ENCODE measurements around the gene LBH. TPM values are rescaled to one million over a fixed set of nuclear protein-coding genes. Genes with fewer than 3 reads are reported as not detected.
A peak's percentile ranks its signal among the peaks of the same experiment; 100 is the strongest.

The LBH gene
- total and polyA plus RNA-seq, 10 donors, result 48.7 to 178 (median 116) TPM

- no peak for DNase-seq
- peaks cover 53 to 100% (median 79%) of the 10 kb centered on the region in 6 donors for H3K4me1 ChIP-seq
- WGBS, 5 donors, result 92 to 98% (median 94%) methylated on average over 3 of the region's 3 CpGs
- no peaks in the 10 kb centered on the region for H3K27me3 ChIP-seq (replicated peaks in 1 of 7)
- H3K4me3 ChIP-seq, result no peak overlapping the region
- H3K27ac ChIP-seq, result no peak overlapping the region
- H3K36me3 ChIP-seq, result peaks cover 0 to 91% (median 29%) of the 10 kb centered on the region in 6 donors
- intact Hi-C loops (cut with DNase I; ENCODE audit: low total_unique reads), result loop anchor here (10.0 kb wide), 1 partner anchor 202 kb away; the partner anchor contains the start of gene LCLAT1
- no peak for TF ChIP-seq POLR2AphosphoS5 (IDR thresholded peaks at IDR 0.05)
- no peak for TF ChIP-seq POLR2A (IDR thresholded peaks at IDR 0.05)
- H3K9me3 ChIP-seq, result no peaks in the 10 kb centered on the region
These were observed 11.9 kb downstream of the LBH start for GRCh38 chr2:30243231-30243630.

- TF ChIP-seq POLR2AphosphoS5 (IDR thresholded peaks at IDR 0.05) (no peak), POLR2A (IDR thresholded peaks at IDR 0.05) (no peak), CTCF (IDR thresholded peaks at IDR 0.05 in 8 of 11, conservative IDR thresholded peaks at IDR 0.05 in 3 of 11) (no peak)
- DNase-seq, result no peak
- intact Hi-C loops (cut with DNase I; ENCODE audit: low total_unique reads), result loop anchor here (10.0 kb wide), 1 partner anchor 199 kb away; the partner anchor contains the start of gene LCLAT1
- H3K27me3 ChIP-seq (replicated peaks in 1 of 7), result no peaks in the 10 kb centered on the region
- 91 to 95% (median 95%) methylated on average over 5 of the region's 5 CpGs for WGBS, 5 donors
- H3K9me3 ChIP-seq, result no peaks in the 10 kb centered on the region
- peaks cover 48 to 100% (median 79%) of the 10 kb centered on the region in 6 donors for H3K4me1 ChIP-seq
- H3K4me3 ChIP-seq, result no peak overlapping the region
- no peak overlapping the region for H3K27ac ChIP-seq
- H3K36me3 ChIP-seq, result peaks cover 0 to 83% (median 15%) of the 10 kb centered on the region in 6 donors
These were observed 14.0 kb downstream of the LBH start for GRCh38 chr2:30245364-30245763.

- Histone ChIP-seq H3K36me3 (peaks cover 0 to 70% (median 8%) of the 10 kb centered on the region in 6 donors), H3K4me3 (no peak overlapping the region), H3K27ac (peak overlapping the region in 7 of 8 donors; percentile 22 to 64 (median 48)), H3K9me3 (no peaks in the 10 kb centered on the region), H3K4me1 (peaks cover 53 to 100% (median 86%) of the 10 kb centered on the region in 6 donors), H3K27me3 (replicated peaks in 1 of 7) (no peaks in the 10 kb centered on the region)
- no peak for DNase-seq
- no peak for TF ChIP-seq POLR2AphosphoS5 (IDR thresholded peaks at IDR 0.05)
- TF ChIP-seq POLR2A (IDR thresholded peaks at IDR 0.05), result no peak
- TF ChIP-seq CTCF (IDR thresholded peaks at IDR 0.05 in 8 of 11, conservative IDR thresholded peaks at IDR 0.05 in 3 of 11), result no peak
- 50 to 80% (median 68%) methylated on average over 2 of the region's 2 CpGs for WGBS, 5 donors
- intact Hi-C loops (cut with DNase I; ENCODE audit: low total_unique reads), result loop anchor here (10.0 kb wide), 1 partner anchor 196 kb away; the partner anchor contains the start of gene LCLAT1
These were observed 17.5 kb downstream of the LBH start for GRCh38 chr2:30248791-30249190.

- peaks cover 56 to 100% (median 86%) of the 10 kb centered on the region in 6 donors for H3K4me1 ChIP-seq
- DNase-seq, result peak; percentile 34
- 54 to 75% (median 63%) methylated on average over 7 of the region's 7 CpGs for WGBS, 5 donors
- no peaks in the 10 kb centered on the region for H3K9me3 ChIP-seq
- peaks cover 0 to 71% (median 7%) of the 10 kb centered on the region in 6 donors for H3K36me3 ChIP-seq
- no peaks in the 10 kb centered on the region for H3K27me3 ChIP-seq (replicated peaks in 1 of 7)
- peak overlapping the region in 7 of 8 donors; percentile 22 to 64 (median 48) for H3K27ac ChIP-seq
- intact Hi-C loops (cut with DNase I; ENCODE audit: low total_unique reads), result loop anchor here (10.0 kb wide), 1 partner anchor 195 kb away; the partner anchor contains the start of gene LCLAT1
- TF ChIP-seq POLR2A (IDR thresholded peaks at IDR 0.05) (no peak), CTCF (IDR thresholded peaks at IDR 0.05 in 8 of 11, conservative IDR thresholded peaks at IDR 0.05 in 3 of 11) (no peak), POLR2AphosphoS5 (IDR thresholded peaks at IDR 0.05) (no peak)
- H3K4me3 ChIP-seq, result no peak overlapping the region
These were observed 18.0 kb downstream of the LBH start for GRCh38 chr2:30249354-30249753.
